ENCODE measurements around the gene EXOC2. TPM values are rescaled to one million over a fixed set of nuclear protein-coding genes. Genes with fewer than 3 reads are reported as not detected.

The EXOC2 gene
- total RNA-seq, 1 experiment from 2014 or later: 24.5 TPM

DNA sequence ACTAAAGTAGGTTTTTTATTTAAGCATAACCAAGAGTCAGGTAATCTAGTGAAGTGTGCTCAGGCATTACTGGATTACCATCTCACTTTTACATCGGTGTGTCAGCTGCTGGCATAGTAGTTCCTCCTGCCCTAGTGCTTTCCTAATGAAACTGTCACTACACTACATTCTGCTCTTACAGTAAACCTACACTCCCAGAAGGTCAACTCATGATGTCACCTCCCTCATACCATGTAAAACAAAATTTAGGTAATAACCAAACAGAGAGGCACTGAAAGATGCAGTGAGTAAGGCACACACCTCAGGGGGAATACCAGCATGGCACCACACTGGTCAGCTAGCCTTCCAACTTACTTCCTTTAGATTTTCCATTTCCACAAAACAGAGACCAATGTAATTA is 59.3 kb downstream of the EXOC2 start:
- H3K79me2 ChIP-seq (ENCODE audit: insufficient read depth, low read length): no peaks in the 10 kb centered on the region
- DNase-seq (ENCODE audit: low read depth, low spot score): no peak
- no peaks in the 10 kb centered on the region for H3K9me2 ChIP-seq (ENCODE audit: insufficient read depth)
- intact Hi-C loops (cut with micrococcal nuclease): no loop called here
- ChIA-PET RAD21 (ENCODE audit: low non-redundant PET in 1 of 2, low total read pairs in 2 of 2, uncharacterized antibody in 2 of 2, unreplicated experiment in 2 of 2) (no interaction called here), POLR2A (no interaction called here), CTCF (no interaction called here)
- BruUV-seq (replicated peaks): no TSS peak
- no peak overlapping the region for H3K4me3 ChIP-seq (replicated peaks in 1 of 2; ENCODE audit: low read depth in 1 of 2, low read length in 2 of 2)
- H3K9ac ChIP-seq (ENCODE audit: low read length): no peak overlapping the region
- no peaks in the 10 kb centered on the region for H3K27me3 ChIP-seq (ENCODE audit: insufficient read depth, low read length)
- TF ChIP-seq CEBPB (IDR thresholded peaks at IDR 0.05; ENCODE audit: low read depth): no peak
- TF ChIP-seq YY1 (IDR thresholded peaks at IDR 0.05; ENCODE audit: extremely low read depth, insufficient replicate concordance, low read depth, low read length): no peak
- no peak for TF ChIP-seq SIN3A (IDR thresholded peaks at IDR 0.05; ENCODE audit: low read depth)
- TF ChIP-seq, protein P1, sequence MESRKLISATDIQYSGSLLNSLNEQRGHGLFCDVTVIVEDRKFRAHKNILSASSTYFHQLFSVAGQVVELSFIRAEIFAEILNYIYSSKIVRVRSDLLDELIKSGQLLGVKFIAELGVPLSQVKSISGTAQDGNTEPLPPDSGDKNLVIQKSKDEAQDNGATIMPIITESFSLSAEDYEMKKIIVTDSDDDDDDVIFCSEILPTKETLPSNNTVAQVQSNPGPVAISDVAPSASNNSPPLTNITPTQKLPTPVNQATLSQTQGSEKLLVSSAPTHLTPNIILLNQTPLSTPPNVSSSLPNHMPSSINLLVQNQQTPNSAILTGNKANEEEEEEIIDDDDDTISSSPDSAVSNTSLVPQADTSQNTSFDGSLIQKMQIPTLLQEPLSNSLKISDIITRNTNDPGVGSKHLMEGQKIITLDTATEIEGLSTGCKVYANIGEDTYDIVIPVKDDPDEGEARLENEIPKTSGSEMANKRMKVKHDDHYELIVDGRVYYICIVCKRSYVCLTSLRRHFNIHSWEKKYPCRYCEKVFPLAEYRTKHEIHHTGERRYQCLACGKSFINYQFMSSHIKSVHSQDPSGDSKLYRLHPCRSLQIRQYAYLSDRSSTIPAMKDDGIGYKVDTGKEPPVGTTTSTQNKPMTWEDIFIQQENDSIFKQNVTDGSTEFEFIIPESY (IDR thresholded peaks at IDR 0.05; ENCODE audit: extremely low read depth, insufficient replicate concordance, low read length): no peak
- TF ChIP-seq TCF7L2 (IDR thresholded peaks at IDR 0.05; ENCODE audit: borderline replicate concordance, extremely low read depth, insufficient read depth, insufficient read length): no peak
- TF ChIP-seq EGR1 (IDR thresholded peaks at IDR 0.05; ENCODE audit: low read depth): no peak
- TF ChIP-seq, protein P2, sequence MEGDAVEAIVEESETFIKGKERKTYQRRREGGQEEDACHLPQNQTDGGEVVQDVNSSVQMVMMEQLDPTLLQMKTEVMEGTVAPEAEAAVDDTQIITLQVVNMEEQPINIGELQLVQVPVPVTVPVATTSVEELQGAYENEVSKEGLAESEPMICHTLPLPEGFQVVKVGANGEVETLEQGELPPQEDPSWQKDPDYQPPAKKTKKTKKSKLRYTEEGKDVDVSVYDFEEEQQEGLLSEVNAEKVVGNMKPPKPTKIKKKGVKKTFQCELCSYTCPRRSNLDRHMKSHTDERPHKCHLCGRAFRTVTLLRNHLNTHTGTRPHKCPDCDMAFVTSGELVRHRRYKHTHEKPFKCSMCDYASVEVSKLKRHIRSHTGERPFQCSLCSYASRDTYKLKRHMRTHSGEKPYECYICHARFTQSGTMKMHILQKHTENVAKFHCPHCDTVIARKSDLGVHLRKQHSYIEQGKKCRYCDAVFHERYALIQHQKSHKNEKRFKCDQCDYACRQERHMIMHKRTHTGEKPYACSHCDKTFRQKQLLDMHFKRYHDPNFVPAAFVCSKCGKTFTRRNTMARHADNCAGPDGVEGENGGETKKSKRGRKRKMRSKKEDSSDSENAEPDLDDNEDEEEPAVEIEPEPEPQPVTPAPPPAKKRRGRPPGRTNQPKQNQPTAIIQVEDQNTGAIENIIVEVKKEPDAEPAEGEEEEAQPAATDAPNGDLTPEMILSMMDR (IDR thresholded peaks at IDR 0.05 in 2 of 3, conservative IDR thresholded peaks at IDR 0.05 in 1 of 3; ENCODE audit: borderline replicate concordance in 1 of 3, insufficient read depth in 1 of 3, low read depth in 2 of 3, low read length in 2 of 3): no peak
- TF ChIP-seq EZH2 (IDR thresholded peaks at IDR 0.05): no peak
- no peak for TF ChIP-seq ZNF274 (IDR thresholded peaks at IDR 0.05; ENCODE audit: low read depth, low read length)
- TF ChIP-seq SRF (IDR thresholded peaks at IDR 0.05; ENCODE audit: low read depth): no peak
- no peak for TF ChIP-seq POLR2A (IDR thresholded peaks at IDR 0.05; ENCODE audit: borderline replicate concordance, extremely low read depth, insufficient read depth, insufficient read length)
- TF ChIP-seq, protein P3, sequence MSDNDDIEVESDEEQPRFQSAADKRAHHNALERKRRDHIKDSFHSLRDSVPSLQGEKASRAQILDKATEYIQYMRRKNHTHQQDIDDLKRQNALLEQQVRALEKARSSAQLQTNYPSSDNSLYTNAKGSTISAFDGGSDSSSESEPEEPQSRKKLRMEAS (IDR thresholded peaks at IDR 0.05): no peak
- TF ChIP-seq, protein P4, sequence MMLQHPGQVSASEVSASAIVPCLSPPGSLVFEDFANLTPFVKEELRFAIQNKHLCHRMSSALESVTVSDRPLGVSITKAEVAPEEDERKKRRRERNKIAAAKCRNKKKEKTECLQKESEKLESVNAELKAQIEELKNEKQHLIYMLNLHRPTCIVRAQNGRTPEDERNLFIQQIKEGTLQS (IDR thresholded peaks at IDR 0.05): no peak
- TF ChIP-seq CBX3 (IDR thresholded peaks at IDR 0.05; ENCODE audit: low read depth): no peak
- TF ChIP-seq SP1 (IDR thresholded peaks at IDR 0.05; ENCODE audit: low read depth): no peak
- TF ChIP-seq JUND (IDR thresholded peaks at IDR 0.05): no peak
- TF ChIP-seq REST (IDR thresholded peaks at IDR 0.05; ENCODE audit: low read depth): no peak
- H3K36me3 ChIP-seq (ENCODE audit: control insufficient read depth in 1 of 2, insufficient read depth in 2 of 2, low read length in 2 of 2): no peaks in the 10 kb centered on the region; a peak in 2 of 4 replicates
- no peak overlapping the region for H2AFZ ChIP-seq (ENCODE audit: low read depth, low read length, poor library complexity, severe bottlenecking)
- H4K20me1 ChIP-seq (ENCODE audit: insufficient read depth): no peaks in the 10 kb centered on the region
- H3K4me1 ChIP-seq (ENCODE audit: control insufficient read depth in 1 of 2, insufficient read depth in 2 of 2, low read length in 2 of 2): no peaks in the 10 kb centered on the region
- H3K27ac ChIP-seq (ENCODE audit: low read depth, low read length): no peak overlapping the region
- H3K4me2 ChIP-seq (ENCODE audit: low read length): no peak overlapping the region
- no peak for ATAC-seq
- H3K9me3 ChIP-seq (ENCODE audit: control insufficient read depth in 1 of 2, insufficient read depth in 1 of 2, low read depth in 1 of 2, low read length in 2 of 2): no peaks in the 10 kb centered on the region

Data from HCT116 (cell line).